Measurements from ENCODE around the gene SNED1. TPM values are rescaled to one million over a fixed set of nuclear protein-coding genes. Genes with fewer than 3 reads are reported as not detected.
"Not testable (repeated sequence)": the region's sequence is repeated elsewhere in the genome, so short reads cannot be mapped to it uniquely, and the experiment has no call there.

Gene SNED1
- total RNA-seq, 2 donors from 2014 or later = 3.0 to 4.8 TPM

DNA sequence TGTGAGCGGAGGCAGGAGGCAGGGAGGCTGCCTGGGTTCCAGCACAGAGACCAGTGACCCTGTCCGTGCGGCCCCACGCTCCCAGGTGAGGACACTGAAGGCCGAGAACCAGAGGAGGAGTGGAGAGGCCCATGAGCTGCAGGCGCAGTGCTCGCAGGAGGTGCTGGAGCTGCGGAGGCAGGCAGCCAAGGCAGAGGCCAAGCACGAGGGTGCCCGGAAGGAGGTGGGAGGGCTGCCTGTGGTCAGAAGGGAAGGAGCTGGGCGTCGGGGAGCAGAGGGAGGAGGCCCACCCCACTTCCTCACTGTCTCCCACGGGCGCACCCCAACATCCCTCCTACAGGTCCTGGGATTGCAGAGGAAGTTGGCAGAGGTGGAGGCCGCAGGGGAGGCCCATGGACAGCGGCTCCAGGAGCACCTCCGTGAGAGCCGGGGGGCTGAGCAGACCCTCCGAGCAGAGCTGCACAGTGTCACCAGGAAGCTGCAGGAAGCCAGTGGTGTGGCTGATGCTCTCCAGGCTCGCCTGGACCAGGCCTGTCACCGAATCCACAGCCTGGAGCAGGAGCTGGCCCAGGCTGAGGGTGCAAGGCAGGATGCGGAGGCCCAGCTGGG is 33.0 kb upstream of the SNED1 start:
- H3K36me3 Mint-ChIP-seq (ENCODE audit: low read depth) = no peaks in the 10 kb centered on the region
- H3K9me3 Mint-ChIP-seq = no peaks in the 10 kb centered on the region
- no peak overlapping the region for H3K27ac Mint-ChIP-seq
- no peaks in the 10 kb centered on the region for H3K27me3 Mint-ChIP-seq
- H3K4me3 Mint-ChIP-seq = no peak overlapping the region
- no peak for ATAC-seq (replicated peaks)
- H3K4me1 Mint-ChIP-seq = no peaks in the 10 kb centered on the region

DNA sequence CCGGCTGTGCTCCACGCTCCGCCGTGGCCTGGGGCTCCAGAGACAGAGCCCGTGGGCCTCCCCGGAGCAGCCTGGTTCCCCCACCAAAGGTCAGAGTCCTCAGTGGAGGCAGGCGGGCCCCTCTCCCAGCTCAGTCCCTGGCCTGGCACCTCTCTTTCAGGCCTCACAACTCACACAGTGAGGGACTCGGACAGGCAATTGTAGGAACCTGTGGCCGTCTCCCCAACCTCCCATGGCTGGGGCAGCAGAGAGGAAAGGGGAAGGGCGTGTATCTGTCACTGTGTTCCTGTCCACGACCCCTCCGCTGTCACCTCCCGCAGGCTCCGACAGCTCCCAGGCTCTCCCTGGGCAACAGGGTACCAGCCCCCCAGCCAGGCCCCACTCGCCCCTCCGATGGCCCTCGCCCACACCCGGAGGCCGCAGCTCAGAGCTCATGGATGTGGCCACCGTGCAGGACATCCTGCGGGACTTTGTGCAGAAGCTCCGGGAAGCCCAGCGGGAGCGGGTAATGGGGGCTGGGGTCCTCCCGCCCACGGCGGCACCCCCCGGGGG is 32.4 kb upstream of the SNED1 start:
- no peak overlapping the region for H3K4me3 Mint-ChIP-seq
- ATAC-seq (replicated peaks) = no peak
- no peaks in the 10 kb centered on the region for H3K36me3 Mint-ChIP-seq (ENCODE audit: low read depth)

GRCh38 chr2:240966457-240966905 is 31.9 kb upstream of the SNED1 start:
- Mint-ChIP-seq H3K9me3 (no peaks in the 10 kb centered on the region), H3K27ac (no peak overlapping the region), H3K4me1 (no peaks in the 10 kb centered on the region), H3K27me3 (no peaks in the 10 kb centered on the region), H3K4me3 (no peak overlapping the region), H3K36me3 (ENCODE audit: low read depth) (no peaks in the 10 kb centered on the region)
- ATAC-seq (replicated peaks) = no peak

More for the DNA sequence above, 32.4 kb upstream of the SNED1 start:
- Mint-ChIP-seq H3K27ac (no peak overlapping the region), H3K27me3 (no peaks in the 10 kb centered on the region), H3K4me1 (no peaks in the 10 kb centered on the region), H3K9me3 (no peaks in the 10 kb centered on the region)

GRCh38 chr2:240966906-240967680 is 31.3 kb upstream of the SNED1 start:
- Mint-ChIP-seq H3K27ac (no peak overlapping the region), H3K4me1 (no peaks in the 10 kb centered on the region), H3K9me3 (no peaks in the 10 kb centered on the region), H3K27me3 (peaks cover 4% of the 10 kb centered on the region), H3K36me3 (ENCODE audit: low read depth) (no peaks in the 10 kb centered on the region), H3K4me3 (no peak overlapping the region)
- no peak for ATAC-seq (replicated peaks)

GRCh38 chr2:240967681-240968621 is 30.5 kb upstream of the SNED1 start:
- Mint-ChIP-seq H3K4me3 (no peak overlapping the region), H3K36me3 (ENCODE audit: low read depth) (no peaks in the 10 kb centered on the region)

GRCh38 chr2:240968731-240969624 is 29.4 kb upstream of the SNED1 start:
- Mint-ChIP-seq H3K36me3 (ENCODE audit: low read depth) (no peaks in the 10 kb centered on the region), H3K4me1 (peaks cover 2% of the 10 kb centered on the region), H3K4me3 (no peak overlapping the region), H3K27me3 (peaks cover 4% of the 10 kb centered on the region), H3K27ac (no peak overlapping the region), H3K9me3 (no peaks in the 10 kb centered on the region)
- no peak for ATAC-seq (replicated peaks)

More at GRCh38 chr2:240967681-240968621, 30.5 kb upstream of the SNED1 start:
- no peak for ATAC-seq (replicated peaks)
- no peaks in the 10 kb centered on the region for H3K9me3 Mint-ChIP-seq
- H3K27me3 Mint-ChIP-seq = peaks cover 4% of the 10 kb centered on the region
- H3K27ac Mint-ChIP-seq = no peak overlapping the region
- no peaks in the 10 kb centered on the region for H3K4me1 Mint-ChIP-seq

GRCh38 chr2:240970104-240970503 is 28.3 kb upstream of the SNED1 start:
- Mint-ChIP-seq H3K9me3 (no peaks in the 10 kb centered on the region), H3K4me3 (no peak overlapping the region)

GRCh38 chr2:240970816-240971215 is 27.6 kb upstream of the SNED1 start:
- H3K36me3 Mint-ChIP-seq (ENCODE audit: low read depth) = no peaks in the 10 kb centered on the region
- no peaks in the 10 kb centered on the region for H3K9me3 Mint-ChIP-seq
- H3K4me1 Mint-ChIP-seq = peaks cover 10% of the 10 kb centered on the region

More at GRCh38 chr2:240970104-240970503, 28.3 kb upstream of the SNED1 start:
- no peak for ATAC-seq (replicated peaks)
- Mint-ChIP-seq H3K4me1 (peaks cover 9% of the 10 kb centered on the region), H3K36me3 (ENCODE audit: low read depth) (no peaks in the 10 kb centered on the region), H3K27me3 (peaks cover 10% of the 10 kb centered on the region), H3K27ac (no peak overlapping the region)

GRCh38 chr2:240972201-240972600 is 26.2 kb upstream of the SNED1 start:
- no peak for ATAC-seq (replicated peaks)
- no peaks in the 10 kb centered on the region for H3K9me3 Mint-ChIP-seq
- peaks cover 10% of the 10 kb centered on the region for H3K4me1 Mint-ChIP-seq
- H3K27me3 Mint-ChIP-seq = peaks cover 10% of the 10 kb centered on the region
- H3K27ac Mint-ChIP-seq = no peak overlapping the region
- H3K4me3 Mint-ChIP-seq = no peak overlapping the region
- H3K36me3 Mint-ChIP-seq (ENCODE audit: low read depth) = no peaks in the 10 kb centered on the region

More at GRCh38 chr2:240970816-240971215, 27.6 kb upstream of the SNED1 start:
- H3K27ac Mint-ChIP-seq = no peak overlapping the region
- H3K27me3 Mint-ChIP-seq = peaks cover 10% of the 10 kb centered on the region
- ATAC-seq (replicated peaks) = no peak
- no peak overlapping the region for H3K4me3 Mint-ChIP-seq

DNA sequence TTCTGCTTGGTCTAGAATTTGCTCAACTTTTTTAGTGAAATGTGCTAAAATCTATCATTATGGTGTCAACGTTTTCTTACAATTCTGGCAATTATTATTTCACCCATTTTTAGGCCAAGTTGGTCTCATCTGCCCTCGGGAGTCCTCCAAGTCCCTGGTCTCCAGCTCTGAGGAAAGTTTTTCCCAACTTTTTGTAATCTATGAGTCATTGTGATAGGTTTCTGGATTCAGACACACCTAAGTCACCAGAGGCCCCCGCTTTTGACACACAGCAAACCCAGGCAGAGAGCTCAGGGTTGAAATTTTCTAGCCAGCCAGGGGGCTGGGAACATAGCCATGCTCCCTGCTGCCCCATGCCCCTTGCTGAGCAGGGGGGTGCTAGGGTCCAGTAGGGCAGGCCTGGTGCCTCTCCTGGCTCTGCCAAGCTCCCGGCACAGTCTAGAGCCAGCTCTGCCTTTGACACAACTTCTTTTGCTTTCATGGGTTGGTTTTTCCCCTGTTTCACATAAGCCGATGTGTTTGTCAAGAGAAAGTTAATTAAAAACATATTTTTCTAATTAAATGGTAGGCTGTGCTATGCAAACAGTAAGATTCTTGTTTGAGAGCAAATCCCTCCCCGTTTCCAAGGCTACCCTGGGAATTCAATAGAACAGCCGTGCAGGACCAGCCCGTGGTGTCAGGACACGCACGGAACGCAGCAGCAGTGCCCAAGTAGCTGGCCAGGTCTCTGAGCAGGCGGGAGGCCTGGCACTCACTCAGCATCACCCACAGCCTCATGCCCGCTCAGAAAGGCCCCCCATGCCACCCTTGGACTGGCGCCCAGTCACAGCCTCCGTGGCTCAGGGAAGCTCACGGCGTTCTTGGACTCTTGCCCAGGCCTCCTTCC is 25.5 kb upstream of the SNED1 start:
- no peak for ATAC-seq (replicated peaks)
- no peak overlapping the region for H3K4me3 Mint-ChIP-seq
- H3K27ac Mint-ChIP-seq = no peak overlapping the region
- H3K36me3 Mint-ChIP-seq (ENCODE audit: low read depth) = no peaks in the 10 kb centered on the region
- peaks cover 10% of the 10 kb centered on the region for H3K4me1 Mint-ChIP-seq
- no peaks in the 10 kb centered on the region for H3K9me3 Mint-ChIP-seq
- H3K27me3 Mint-ChIP-seq = peaks cover 10% of the 10 kb centered on the region

- Mint-ChIP-seq H3K27ac (peak overlapping the region; percentile 74), H3K9me3 (no peaks in the 10 kb centered on the region), H3K4me1 (peaks cover 10% of the 10 kb centered on the region), H3K27me3 (peaks cover 10% of the 10 kb centered on the region), H3K4me3 (peak overlapping the region; percentile 36), H3K36me3 (ENCODE audit: low read depth) (no peaks in the 10 kb centered on the region)
- ATAC-seq (replicated peaks) = peak; percentile 80
Observed at GRCh38 chr2:240974771-240975572, 23.4 kb upstream of the SNED1 start.

DNA sequence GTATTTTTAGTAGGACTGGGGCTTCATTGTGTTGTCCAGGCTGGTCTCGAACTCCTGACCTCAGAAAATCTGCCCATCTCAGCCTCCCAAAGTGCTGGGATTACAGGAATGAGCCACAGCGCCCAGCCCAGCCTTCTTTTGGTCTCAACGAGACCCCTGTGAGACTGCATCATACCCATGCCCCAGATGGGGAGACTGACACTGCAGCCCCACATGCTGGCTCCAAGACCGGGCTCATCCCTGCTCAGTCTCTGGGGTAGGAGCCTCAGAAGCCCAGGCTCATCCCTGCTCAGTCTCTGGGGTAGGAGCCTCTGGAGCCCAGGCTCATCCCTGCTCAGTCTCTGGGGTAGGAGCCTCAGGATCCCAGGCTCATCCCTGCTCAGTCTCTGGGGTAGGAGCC is 22.5 kb upstream of the SNED1 start:
- H3K27me3 Mint-ChIP-seq; ATAC-seq (replicated peaks); H3K27ac Mint-ChIP-seq; H3K9me3 Mint-ChIP-seq; H3K36me3 Mint-ChIP-seq (ENCODE audit: low read depth); H3K4me3 Mint-ChIP-seq: not testable (repeated sequence)
- H3K4me1 Mint-ChIP-seq = peaks cover 10% of the 10 kb centered on the region
